Posterior vena cava (tissue), 2 donors: ENCODE results near the gene STK32C. TPM values are rescaled to one million over a fixed set of nuclear protein-coding genes. Genes with fewer than 3 reads are reported as not detected.

Experiments used
- DNase-seq: peaks from one replicate; pipeline ENCODE4 v3.0.0-alpha.2; 2020; ENCODE audit warnings: low spot score
- intact Hi-C, 2 donors: fragments of 100-400 bp; cut with DNase I; formaldehyde crosslinking; loops; one replicate each; pipeline versions ENCODE4 v1.14.1 to v1.14.2; 2022 to 2023
- total RNA-seq, 2 donors: library from RNA; stranded (reverse); fragmentation: NEBNext Ultra II Directional; extraction: Animal tissue kit (Norgen Biotek cat#: 25700); gene quantifications; one replicate each; pipeline ENCODE4 v1.2.1, GENCODE V29; 2021
- donor health status: DM: yes; HTN: yes; CAD: no.
- donor health status: DM: yes; HTN: yes; CAD: no.

The STK32C gene
- total RNA-seq, 2 donors from 2014 or later, result 6.3 to 9.7 TPM

DNA sequence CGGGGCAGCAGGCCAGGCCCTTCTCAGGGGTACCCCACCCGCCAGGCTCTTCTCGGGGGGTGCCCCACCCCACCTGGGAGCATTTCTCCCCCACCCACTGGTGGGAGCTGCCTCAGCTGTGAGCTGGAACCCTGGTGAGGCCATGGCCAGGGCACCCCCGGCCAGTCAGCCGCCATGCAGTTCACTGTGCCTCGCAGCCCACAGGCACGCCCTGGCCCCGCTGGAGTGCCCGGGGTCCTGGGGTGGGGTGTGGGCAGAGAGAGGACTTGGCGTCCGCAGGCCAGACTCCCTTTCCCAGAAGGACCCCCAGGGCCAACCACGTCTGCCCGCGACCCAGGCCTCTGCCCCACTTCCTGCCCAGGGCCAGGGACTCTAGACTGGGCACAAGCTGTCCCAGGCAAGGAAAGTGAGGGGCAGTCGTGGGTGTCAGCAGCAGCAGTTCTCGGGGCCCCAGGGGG, 107.9 kb downstream of the STK32C start:
- peak; percentile 72 for DNase-seq
- intact Hi-C loops, result no loop called here

GRCh38 chr10:132199268-132199853, 108.4 kb downstream of the STK32C start:
- peak; percentile 57 for DNase-seq
- intact Hi-C loops, result no loop called here

GRCh38 chr10:132198381-132199181, 109.2 kb downstream of the STK32C start:
- DNase-seq, result peak; percentile 76
- intact Hi-C loops, result no loop called here

DNA sequence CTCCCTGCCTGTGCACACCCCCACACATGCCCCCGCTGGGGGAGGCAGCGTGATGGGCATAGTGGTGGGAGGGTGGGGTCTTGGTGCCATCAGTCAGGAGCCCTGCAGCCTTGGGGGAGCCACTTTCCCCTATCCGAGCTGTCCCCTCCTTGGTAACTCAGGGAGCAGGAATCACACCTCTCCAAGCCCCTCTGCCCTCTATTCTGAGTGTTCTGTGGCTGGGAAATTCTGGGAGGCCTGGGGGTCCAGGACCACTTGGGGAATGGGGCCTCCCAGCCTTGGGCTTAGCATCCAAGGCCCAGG, 109.7 kb downstream of the STK32C start:
- intact Hi-C loops, result no loop called here

GRCh38 chr10:132197271-132198067, 110.3 kb downstream of the STK32C start:
- DNase-seq, result peak; percentile 70
- intact Hi-C loops, result no loop called here

More for the DNA sequence above, 109.7 kb downstream of the STK32C start:
- peak; percentile 71 for DNase-seq

DNA sequence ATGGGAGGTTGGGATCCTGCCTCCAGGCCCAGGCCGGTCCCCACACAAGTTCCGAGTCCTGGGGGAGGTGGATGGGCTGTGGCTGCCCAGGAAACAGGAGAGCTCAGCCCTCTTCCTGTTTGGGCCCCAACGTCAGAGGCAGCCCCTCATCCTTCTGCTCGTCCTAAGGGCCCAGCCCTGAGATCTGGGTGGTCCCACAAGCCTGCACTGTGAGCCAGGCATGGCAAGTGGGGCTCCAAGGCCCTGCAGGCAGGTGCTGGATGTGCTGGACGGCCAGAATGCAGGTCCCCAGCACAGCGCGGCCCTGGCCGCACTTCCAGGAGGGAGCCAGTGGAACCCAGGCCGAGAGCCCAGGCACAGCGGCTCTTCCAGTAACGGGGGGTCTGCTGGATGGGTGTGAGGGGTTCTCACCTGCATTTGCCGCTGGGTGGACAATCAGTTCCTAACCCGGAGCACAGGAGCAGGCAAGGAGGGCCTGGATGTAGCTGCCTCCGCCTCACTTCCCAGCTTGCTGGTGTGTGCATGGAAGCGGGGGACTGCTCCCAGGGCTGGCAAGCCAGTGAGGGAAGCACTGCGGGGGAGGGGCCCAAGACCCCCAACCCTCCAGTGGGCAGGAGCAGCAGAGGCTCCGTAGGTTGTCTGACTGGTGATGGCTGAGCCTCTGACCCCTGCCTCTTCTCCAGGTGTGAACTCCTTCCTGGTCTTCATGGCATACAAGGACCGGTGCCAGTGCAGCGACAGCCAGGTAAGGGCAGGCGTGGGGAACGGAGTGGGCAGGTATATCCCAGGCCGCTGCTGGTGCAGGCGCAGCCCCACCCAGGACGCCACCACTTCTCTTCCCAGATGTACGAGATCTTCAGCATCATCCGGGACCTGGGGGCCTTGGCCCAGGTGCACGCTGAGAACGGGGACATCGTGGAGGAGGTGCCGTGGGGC, 111.3 kb downstream of the STK32C start:
- intact Hi-C loops, result no loop called here
- DNase-seq, result peak; percentile 71

DNA sequence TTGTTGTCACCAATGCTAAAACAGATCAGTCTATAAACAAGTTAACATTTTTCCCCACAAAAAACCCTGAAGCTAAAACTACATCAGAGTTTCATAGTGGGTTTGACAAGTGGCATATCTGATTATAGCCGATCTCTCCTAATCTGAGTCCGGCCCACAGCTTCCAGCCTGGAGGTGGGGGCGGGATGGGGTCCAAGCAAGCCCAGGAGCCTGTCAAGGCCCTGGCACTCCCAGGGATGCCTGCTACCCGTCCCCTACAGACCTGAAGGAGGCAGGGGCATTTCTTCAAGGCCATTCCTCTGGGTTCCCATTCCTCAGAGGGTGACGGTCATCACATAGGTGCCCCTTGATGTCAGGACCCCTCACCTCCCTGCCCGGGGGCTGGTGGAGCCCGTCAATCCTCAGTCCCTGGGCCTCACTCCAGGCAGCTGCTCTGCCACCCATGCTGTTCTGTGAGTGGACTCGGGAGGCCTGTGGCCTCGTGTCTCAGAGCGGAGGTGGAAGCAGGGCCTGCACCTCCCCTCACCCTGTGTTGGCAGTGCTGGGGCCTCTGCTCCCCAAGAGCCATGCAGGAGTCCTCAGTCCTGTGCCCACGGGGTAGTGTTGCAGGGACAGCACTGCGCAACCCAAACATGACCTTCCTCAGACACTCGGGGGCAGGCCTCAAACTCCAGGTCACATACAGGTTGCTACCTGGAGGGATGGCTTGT, 112.2 kb downstream of the STK32C start:
- peak; percentile 51 for DNase-seq
- intact Hi-C loops, result no loop called here

DNA sequence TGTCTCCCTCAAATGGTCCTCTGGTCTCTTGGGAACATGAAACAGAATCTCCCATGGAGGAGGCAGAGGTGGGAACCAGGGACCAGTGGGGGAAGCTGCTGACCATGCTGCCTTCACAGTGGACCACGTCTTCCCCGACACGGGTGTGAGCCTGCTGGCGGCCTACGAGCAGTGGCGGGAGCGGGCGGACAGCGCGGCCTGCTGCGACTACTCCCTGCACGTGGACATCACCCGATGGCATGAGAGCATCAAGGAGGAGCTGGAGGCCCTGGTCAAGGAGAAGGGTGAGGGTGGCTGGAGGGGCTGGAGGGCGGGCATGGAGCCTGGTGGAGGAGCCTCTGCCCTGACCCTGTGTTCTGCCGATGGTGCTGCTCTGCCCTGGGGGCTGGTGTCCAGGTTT, 113.0 kb downstream of the STK32C start:
- peak; percentile 77 for DNase-seq
- intact Hi-C loops, result no loop called here

GRCh38 chr10:132193907-132194552, 113.7 kb downstream of the STK32C start:
- peak; percentile 78 for DNase-seq
- intact Hi-C loops, result no loop called here

- DNase-seq, result peak; percentile 67
- intact Hi-C loops, result no loop called here
Observed at GRCh38 chr10:132192991-132193665, 114.6 kb downstream of the STK32C start.

GRCh38 chr10:132192076-132192975, 115.4 kb downstream of the STK32C start:
- DNase-seq, result peak; percentile 61
- intact Hi-C loops, result no loop called here

DNA sequence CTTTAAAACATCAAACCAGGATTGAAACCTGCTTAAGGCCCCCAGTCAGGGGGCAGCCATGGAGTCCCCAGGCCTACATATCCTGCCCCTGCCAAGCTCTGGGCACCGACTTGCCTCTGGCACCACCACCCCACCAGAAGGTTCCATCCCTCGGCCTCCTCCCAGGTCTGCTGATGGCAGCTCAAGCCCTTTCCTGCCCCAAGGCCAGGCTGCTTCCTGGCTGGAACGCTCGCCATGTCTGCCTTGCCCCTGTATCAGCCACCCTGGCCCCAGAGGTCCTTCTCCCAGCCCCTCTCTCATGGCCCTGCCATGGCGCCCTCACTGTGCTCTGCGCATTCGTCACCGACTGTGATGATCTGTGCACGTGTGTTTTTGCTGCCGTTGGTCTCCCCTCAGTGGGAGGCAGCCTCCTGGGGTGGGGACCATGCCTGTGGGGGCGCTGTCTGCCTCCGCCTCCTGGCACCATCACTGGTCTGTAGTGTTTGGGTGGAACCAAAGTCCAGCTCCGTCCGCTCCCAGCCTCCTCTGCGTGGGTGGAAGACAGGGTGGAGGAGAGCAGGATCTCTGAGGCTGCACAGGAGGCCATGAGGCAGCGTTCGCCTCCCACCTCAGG, 117.8 kb downstream of the STK32C start:
- DNase-seq, result no peak
- intact Hi-C loops, result no loop called here

DNA sequence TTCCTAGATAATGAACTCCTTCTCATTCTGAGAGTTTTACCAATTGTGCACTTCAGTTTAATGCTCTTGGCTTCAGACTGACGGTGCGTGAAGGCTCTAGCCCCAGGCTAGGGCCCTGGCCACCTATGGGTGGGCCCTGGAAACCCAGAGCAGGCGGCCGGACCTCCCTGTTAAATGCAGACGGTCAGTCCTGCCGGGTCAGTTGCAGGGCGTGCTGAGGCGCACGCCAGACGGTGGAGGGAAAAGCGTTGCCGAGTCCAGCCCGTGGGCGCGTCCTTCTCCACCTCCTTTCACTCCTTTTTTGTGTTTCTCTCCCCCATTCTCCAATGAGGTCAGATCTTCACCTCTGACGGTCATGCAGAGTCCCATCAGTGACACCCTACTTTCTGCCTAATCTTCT, 118.7 kb downstream of the STK32C start:
- DNase-seq, result no peak
- intact Hi-C loops, result no loop called here

- intact Hi-C loops, result no loop called here
- no peak for DNase-seq
Observed at GRCh38 chr10:132188331-132188730, 119.4 kb downstream of the STK32C start.

- DNase-seq, result no peak
- intact Hi-C loops, result no loop called here
Observed at GRCh38 chr10:132187430-132188138, 120.2 kb downstream of the STK32C start.
